HG03135 (cell line): ENCODE results near the gene TRPM7.
"Not testable (repeated sequence)": the region's sequence is repeated elsewhere in the genome, so short reads cannot be mapped to it uniquely, and the experiment has no call there.

ENCODE experiments used
- ATAC-seq: cut with Tn5 transposase; IDR thresholded peaks from one replicate; pipeline ENCODE4 v1.9.1; 2021; ENCODE audit warnings: mild to moderate bottlenecking, moderate library complexity; ENCODE audit not compliant: unreplicated experiment

TRPM7 gene, protein sequence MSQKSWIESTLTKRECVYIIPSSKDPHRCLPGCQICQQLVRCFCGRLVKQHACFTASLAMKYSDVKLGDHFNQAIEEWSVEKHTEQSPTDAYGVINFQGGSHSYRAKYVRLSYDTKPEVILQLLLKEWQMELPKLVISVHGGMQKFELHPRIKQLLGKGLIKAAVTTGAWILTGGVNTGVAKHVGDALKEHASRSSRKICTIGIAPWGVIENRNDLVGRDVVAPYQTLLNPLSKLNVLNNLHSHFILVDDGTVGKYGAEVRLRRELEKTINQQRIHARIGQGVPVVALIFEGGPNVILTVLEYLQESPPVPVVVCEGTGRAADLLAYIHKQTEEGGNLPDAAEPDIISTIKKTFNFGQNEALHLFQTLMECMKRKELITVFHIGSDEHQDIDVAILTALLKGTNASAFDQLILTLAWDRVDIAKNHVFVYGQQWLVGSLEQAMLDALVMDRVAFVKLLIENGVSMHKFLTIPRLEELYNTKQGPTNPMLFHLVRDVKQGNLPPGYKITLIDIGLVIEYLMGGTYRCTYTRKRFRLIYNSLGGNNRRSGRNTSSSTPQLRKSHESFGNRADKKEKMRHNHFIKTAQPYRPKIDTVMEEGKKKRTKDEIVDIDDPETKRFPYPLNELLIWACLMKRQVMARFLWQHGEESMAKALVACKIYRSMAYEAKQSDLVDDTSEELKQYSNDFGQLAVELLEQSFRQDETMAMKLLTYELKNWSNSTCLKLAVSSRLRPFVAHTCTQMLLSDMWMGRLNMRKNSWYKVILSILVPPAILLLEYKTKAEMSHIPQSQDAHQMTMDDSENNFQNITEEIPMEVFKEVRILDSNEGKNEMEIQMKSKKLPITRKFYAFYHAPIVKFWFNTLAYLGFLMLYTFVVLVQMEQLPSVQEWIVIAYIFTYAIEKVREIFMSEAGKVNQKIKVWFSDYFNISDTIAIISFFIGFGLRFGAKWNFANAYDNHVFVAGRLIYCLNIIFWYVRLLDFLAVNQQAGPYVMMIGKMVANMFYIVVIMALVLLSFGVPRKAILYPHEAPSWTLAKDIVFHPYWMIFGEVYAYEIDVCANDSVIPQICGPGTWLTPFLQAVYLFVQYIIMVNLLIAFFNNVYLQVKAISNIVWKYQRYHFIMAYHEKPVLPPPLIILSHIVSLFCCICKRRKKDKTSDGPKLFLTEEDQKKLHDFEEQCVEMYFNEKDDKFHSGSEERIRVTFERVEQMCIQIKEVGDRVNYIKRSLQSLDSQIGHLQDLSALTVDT (N-terminal part only)

DNA sequence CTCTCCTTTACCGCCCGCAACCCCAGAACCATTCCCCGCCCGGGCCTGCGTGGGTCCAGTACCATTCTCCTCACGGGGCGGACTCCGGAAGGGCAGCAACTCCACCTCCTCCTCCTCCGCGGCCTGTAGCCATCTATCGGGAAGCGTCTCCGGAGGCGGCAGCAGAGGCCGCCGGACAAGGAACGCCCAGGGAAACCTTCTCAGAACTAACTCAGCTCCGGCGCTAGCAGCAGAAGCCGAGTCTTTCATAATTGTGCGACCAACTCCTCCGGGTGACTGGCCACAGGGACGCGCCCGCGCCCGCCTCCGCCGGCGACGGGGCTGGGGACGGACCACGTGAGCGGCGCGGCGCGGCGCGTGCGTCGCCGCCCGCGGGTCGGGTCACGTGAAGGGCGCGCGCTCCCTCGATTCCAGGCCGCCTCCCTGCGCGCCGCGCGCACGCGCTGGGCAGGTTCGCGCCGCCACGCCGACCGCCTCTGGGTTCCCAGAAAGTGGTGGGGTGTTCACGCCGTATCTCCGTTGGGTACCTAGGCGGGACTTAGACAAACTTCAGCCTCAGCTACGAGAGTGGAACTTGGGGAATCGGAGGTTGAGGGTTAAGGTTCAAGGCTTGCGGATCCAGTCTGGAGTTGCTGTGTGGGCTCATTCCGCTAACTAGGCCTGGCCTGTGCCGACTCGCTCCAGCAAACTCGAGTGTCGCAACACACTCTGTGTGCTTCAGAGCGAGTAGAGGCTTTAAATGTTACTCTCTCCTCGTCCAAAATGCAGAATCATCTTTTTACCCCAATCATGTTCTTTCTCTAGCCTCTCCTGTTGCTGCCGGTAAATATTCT, at the start of gene TRPM7:
TSS of gene TRPM7 (minus strand) at position 329 of the 833 bp plus-strand sequence. CDS start at position 65, 264 bp downstream.
- ATAC-seq, result peak; percentile 80

DNA sequence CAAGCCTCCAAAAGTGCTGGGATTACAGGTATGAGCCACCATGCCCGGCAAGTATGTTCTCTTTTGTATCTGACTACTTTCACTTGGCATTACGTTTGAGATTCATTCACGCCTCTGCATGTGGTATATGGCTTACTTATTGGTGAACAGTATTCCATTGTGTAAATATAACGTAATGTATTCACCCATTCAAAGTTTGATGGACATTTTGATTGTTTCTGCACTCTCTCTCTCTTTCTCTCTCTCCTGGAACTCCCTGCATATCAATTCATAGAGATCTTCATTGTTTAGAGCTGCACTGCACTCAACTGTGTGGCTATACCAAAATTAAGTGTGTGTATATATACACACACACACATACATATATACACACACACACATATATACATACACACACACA, 48.6 kb upstream of the TRPM7 start:
- no peak for ATAC-seq

DNA sequence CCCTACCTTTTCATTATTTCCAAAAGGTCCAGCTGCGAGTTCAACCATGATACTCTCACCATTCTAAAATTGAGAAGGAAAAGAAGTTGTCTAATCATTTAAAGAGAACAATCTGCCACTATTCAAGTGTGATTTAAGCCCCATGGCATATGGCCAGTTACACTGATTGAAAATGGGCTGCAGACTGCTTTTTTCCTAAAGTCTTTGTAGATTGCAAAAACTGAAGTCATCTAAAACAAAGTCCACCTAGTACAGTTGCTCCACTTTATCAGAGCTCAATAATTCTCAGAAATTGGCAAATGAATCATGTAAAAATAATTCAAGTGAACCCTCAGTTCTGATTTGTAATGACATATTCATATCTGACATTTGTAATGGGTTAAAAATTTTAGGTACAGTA, 39.7 kb upstream of the TRPM7 start:
- no peak for ATAC-seq

DNA sequence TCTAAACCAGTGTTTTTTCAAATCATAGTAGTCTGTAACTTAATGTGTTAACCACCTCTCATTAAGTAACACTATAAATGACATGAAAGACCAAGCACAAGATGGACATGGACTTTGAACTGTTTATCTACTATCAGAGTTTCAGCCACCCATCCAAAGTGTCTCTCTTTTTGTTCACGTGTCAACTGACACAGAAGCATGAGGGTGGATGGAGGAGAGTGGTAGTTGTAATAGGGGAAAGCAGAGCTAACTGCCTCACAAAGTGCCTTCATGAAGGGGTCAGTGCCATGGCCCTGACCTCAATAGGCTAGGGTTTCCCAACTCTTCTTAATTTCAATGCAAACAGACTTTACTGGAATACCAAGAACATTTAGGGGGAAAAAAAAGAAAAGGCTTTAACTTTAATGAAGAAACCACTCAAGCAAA, 32.1 kb upstream of the TRPM7 start:
- ATAC-seq, result no peak

DNA sequence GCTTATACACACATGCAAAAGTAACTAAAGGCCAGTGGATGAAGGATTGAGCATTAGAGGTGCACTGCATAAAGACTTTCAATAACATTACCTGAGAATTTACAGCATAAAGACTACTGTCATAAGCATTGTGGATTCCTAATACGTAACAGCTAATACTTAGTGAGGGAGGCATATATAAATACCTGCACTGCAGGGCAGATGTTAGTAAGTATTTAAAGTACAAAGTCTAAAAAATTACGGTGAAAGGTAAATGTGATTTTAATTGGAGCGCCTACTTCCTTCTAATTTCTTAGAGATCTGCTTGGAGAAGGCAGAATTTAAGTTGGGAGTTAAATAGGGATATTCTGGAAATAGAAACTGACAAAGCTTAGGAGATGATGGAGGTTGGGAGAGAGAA, 25.4 kb upstream of the TRPM7 start:
- no peak for ATAC-seq

DNA sequence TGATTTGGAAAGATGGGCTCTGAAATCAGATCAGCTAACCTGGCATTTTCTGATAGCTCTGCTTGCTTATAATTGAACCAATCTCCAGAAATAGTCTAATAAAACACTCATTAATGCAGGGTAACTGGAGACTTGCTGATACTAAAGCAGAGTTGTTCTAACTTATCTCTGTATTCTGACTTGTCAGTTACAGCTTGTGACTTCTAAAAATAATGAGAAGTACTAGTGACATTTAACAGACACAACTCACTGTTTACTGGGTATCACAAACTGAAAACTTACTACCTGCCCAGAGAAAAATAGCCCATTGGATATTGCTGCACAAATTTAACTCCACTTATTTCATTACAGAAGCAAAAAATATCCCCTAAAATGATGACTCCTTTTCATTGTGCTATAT, 24.0 kb upstream of the TRPM7 start:
- ATAC-seq, result no peak

DNA sequence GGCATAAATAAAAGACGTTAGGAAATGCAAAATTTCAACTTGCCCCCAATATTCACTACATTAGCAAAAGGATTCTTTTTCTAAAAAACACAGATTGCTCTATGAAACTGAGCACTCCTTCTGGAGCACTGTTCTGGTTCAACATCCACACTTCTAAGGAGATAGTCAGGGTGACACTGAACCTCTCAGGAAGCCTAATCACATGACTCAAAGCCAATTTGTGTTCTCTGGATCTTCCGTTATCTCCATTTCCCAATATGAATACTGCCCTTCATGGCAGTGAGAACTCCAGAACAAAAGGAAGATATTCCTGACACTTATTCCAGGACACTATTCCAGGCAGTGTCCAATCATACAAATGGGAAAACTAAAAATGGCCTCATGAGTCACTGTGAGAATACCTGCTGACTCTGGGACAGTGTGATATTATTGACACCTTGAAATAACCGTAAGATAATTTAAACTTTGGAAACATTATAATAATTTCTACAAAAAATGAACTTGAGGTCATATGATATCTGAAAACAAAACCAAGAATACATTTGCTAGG, 21.4 kb upstream of the TRPM7 start:
- no peak for ATAC-seq

DNA sequence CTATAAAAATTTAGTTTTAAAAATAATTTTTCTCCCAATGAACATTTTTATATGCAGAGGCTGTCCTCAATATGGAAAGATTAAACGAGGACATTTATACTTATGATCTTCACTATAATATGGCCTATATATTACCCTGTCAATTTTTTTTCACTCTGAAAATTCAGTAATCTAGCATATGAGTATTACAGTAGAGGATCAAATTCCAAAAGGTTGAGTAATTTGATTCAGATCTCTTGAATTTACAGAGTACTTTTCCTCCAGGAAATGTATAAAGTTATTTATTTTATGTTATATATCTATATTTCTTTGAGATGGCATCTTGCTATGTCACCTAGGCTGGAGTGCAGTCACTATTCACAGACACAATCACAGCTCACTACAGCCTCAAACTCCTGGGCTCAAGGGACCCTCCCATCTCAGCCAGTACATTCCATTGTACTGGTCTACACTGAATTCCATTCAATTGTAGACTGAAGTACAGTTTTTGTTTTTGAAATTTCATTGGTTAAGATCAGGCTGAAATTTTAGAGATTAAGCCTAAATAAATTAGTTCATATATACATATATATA, 16.3 kb upstream of the TRPM7 start:
- no peak for ATAC-seq

DNA sequence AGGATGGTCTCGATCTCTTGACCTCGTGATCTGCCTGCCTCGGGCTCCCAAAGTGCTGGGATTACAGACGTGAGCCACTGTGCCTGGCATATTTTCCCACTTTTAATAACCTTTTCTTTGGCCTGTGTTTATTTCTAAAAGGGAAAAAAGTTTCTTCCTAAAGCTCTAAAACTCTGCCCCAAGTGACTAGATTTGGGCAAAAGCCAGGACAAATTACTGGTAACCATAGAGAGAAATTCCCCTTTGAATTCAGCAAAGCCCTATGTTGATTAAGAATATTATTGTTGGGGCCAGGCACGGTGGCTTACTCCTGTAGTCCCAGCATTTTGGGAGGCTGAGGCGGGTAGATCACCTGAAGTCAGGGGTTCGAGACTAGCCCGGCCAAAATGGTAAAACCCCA, 11.5 kb upstream of the TRPM7 start:
- no peak for ATAC-seq

DNA sequence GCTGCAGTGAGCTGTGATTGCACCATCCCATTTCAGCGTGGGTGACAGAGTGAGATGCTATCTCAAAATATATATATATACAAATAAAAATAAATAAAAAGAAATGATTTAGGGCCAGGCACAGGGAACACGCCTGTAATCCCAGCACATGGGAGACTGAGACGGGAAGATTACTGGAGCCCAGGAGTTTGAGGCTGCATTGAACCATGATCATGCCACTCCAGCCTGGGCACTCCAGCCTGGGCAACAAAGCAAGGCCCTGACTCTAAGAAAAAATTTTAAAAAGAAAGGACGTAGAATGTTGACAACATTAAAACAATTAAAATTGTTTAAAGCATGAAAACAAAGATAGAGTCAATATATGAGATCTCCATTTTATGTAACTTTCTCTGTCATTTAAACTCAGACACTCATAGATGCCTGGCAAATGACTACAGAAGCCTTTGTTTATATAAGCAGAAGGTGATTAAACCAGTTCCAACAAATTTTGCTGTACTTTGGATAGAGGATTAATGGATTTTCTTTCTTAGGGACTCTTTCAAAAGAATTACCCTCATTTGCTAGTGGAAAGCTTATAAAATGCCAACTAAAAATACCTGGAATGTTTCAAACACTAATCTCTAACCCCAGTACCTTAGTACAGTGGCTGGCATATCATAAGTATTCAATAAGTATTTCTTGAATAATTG, 10.7 kb upstream of the TRPM7 start:
- ATAC-seq, result no peak

DNA sequence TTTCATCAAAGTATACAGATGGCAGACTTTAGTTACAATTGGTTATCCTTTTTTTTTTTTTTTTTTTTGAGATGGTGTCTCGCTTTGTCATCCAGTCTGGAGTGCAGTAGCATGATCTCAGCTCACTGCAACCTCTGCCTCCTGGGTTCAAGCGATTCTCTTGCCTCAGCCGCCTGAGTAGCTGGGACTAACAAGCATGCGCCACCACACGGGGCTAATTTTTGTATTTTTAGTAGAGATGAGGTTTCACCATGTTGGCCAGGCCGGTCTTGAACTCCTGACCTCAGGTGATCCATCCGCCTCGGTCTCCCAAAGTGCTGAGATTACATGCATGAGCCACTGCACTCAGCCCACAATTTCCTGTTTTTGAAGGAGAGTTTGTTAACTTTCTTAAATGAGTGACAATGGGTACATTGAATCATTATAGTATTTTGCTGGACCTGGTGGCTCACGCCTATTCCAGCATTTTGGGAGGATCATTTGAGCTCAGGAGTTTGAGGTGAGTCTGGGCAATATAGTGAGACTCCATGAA, 8.1 kb upstream of the TRPM7 start:
- ATAC-seq, result not testable (repeated sequence)

DNA sequence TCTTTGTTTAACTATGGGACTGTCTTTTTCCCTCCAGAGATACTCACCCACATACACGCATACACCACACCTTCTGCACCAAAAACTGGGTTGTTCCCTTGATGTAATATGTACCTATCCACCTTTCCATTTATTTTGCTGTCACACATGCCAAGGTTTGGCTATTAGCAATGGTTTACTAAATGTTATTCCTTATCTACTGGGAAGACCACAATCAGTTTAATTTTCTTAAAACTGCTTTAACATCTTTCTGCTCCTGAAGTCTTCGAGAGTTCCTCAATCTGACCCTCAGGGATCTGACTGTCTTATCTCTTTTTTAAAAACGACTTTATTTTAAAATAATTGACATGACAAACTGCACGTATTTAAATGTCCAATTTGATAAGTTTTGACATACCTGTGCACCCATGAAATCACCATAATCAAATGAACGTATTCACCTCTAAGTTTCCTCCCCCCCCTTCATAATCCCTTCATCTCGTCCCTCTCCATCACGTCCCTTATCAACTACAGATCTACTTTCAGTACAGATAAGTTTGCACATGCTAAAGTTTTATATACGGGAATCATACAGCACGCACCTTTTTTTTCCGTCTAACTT, 805 bp upstream of the TRPM7 start:
- no peak for ATAC-seq

DNA sequence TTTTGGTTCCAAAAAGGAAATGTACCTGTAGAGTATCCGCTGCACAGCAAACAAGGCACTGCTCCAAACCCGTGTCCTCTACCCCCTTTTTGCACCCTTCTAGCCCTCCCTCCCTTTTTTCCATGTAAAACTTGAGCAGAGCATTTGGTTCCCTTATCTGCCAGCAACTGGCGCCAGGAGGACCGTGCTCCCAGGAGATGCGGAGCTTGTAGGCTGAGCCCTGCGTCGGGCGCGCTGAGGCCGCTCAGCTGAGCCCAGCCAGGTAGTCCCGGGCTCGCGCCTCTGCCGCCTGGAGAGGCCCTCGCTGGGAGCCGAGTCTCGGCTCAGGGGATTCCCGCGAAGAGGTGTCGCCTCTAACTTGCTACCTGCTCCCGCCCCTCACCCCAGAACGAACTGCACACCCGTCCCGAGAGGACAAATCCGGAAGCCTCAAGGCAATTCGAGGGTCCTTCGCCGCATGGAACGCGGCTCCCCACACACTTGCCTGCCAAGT, 575 bp downstream of the TRPM7 start:
- ATAC-seq, result peak; percentile 57

DNA sequence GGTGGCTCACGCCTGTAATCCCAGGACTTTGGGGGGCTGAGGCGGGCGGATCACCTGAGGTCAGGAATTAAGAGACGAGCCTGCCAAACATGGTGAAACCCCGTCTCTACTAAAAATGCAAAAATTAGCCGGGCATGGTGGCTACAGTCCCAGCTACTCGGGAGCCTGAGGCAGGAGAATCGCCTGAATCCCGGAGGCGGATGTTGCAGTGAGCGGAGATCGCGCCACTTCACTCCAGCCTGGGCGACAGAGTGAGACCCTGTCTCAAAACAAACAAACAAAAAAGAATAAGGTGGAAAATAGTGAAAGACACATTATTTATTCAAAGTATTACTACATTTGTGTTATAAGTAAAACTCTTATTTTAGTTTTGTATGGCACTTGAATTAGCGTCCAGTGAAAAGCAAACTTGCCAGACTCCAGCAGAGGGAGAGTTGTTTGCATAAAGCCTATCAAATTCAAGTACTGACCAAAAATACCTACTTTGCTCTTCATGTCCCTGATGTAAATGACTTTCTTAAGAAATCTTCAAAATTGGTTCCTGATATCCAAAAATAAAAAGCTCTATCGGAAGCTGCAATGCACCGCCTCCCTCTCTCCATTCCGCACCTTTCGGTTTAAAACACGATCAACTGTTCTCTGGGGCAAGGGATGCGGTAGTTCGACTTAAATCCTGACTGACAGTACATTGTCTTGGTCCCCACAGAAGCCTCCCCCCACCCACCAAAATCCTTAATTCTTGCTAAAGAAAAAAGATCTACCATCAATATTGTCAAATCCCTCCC, 1.2 kb downstream of the TRPM7 start:
- ATAC-seq, result no peak

DNA sequence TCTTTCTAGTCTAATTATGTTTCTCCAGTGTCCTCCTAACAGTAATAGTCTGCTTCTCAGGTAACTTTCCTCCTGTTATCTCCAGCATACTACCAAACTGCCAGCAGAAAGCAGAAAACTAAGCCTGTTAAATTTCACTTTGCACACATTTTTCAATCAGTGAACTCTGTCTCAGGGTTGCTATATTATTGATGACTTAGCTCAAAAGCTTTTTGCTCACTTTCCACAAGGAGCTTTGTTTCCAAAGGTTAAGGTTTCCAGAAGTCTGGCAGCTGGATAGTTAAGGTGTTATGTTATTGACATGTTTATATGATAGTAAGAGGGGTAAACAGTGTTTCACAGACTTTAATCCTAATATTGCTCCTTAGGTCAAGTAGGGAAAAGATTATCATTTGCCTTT, 5.1 kb downstream of the TRPM7 start:
- ATAC-seq, result no peak

DNA sequence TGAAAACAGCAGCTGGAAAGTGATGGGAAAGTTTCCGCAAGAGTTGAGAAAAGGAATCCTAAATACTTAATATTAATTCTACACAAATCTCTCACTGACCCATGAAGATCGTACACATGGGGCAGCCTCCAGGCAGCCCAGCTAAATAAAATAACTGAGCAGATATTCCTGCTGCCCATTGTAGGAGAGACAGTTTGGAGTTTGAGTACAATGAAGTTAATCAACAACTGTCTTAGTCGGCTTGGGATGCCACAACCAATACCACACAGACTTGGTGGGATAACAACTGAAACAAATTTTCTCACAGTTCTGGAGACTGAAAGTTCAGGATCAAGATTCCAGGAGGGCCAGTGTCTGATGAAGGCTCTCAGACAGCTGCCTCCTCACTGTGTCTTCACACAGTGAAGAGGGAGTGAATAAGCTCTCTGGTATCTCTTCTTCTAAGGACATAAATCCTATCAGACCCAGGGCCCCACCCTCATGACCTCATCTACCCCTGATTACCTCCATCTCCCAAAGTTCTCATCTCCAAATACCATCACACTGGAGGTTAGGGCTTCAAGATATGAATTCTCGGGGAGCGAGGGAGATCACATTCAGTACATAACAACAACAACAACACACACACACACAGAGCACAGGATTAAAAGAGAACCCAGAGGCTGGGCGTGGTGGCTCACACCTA, 9.7 kb downstream of the TRPM7 start:
- ATAC-seq, result no peak
